B cell (primary cell): ENCODE measurements around the gene SLC9A3.

Source experiments
- CTCF ChIP-seq: fragments of 200-600 bp; IDR thresholded peaks from one replicate; pipeline ENCODE4 v1.8.0; 2022; ENCODE audit warnings: antibody characterized with exemption, mild to moderate bottlenecking
- EZH2 ChIP-seq: IDR thresholded peaks from 2 replicates; pipeline ENCODE4 v1.6.1; 2012; ENCODE audit warnings: borderline replicate concordance, low read depth, mild to moderate bottlenecking, moderate library complexity, low read length; ENCODE audit not compliant: insufficient read depth, poor library complexity, severe bottlenecking

DNA sequence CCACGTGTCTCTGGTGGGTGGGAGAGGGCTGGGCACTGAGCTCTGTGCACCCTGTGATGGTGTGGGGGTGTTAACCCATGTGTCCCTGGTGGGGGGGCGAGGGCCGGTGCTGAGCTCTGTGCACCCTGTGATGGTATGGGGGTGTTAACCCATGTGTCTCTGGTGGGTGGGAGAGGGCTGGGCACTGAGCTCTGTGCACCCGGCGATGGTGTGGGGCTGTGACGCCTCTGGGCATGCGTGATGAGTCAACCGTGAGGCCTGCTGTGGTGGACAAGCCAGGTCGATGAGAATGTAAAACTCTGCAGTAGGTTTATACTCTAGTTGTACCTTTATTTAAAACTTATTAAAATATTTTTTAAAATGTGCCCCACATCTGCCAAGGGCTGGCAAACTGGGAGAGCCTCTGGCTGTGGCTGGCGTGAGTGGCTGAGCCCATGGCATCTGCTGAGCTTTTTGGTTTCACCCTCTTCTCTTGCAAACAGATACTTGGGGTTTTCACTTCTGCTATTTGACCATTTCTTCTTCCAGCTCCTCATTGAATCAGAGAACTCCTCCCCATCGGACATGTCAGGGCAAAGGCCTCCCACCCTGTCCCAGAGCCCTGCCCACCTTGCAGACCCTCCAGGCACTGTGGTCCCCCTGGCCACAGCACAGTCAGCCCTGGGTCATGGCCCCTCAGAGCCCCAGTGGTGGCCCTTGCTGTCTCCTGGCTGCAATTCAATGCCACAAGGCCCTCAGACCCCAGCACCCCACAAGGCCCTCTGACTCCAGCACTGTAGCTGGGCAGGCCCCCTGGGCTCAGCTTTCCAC is 99.7 kb downstream of the SLC9A3 start:
- TF ChIP-seq CTCF (no peak), EZH2 (no peak)
